A673 (cell line): ENCODE measurements around the gene SSR1.

Source experiments
- EZH2 ChIP-seq: fragments of 200-600 bp; sonication (generic); IDR thresholded peaks from 2 replicates; pipeline ENCODE4 v1.6.1; 2017; ENCODE audit warnings: borderline replicate concordance, low read depth, mild to moderate bottlenecking, mixed read lengths, antibody characterized with exemption, low read length; ENCODE audit not compliant: poor library complexity, severe bottlenecking
- TF ChIP-seq, protein P1 (sequence below): fragments of 300-800, 200-600 bp; sonication (generic); conservative IDR thresholded peaks from 2 replicates; pipeline ENCODE4 v1.5.1; 2017; ENCODE audit warnings: low read depth, mild to moderate bottlenecking, antibody characterized with exemption, low read length, moderate library complexity, mixed read lengths

DNA sequence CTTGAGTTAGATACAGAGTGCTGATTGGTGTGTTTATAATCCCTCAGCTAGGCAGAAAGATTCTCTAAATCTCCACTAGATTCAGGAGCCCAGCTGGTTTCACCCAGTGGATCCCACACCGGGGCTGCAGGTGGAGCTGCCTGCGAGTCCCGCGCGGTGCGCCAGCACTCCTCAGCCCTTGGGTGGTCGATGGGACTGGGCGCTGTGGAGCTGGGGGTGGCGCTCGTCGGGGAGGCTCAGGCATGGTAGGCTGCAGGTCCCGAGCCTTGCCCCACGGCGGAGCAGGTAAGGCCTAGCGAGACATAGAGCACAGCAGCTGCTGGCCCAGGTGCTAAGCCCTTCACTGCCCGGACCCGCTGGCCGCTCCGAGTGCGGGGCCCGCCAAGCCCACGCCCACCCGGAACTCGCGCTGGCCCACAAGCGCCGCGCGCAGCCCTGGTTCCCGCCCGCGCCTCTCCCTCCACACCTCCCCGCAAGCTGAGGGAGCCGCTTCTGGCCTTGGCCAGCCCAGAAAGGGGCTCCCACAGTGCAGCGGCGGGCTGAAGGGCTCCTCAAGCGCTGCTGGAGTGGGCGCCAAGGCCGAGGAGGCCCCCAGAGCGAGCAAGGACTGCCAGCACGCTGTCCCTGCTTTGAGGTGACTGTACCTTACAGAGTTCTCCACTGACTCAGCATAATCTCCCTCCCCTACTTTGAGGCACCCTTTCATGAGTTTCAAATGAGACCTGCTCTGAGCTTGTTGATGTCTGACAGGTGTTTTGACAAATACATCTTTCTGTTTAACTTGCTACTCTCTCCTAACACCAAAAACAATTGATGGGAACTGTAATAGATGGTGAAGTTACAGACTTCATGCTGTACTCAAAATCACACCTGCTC lies 3.9 kb upstream of the SSR1 start:
- TF ChIP-seq, protein P1, sequence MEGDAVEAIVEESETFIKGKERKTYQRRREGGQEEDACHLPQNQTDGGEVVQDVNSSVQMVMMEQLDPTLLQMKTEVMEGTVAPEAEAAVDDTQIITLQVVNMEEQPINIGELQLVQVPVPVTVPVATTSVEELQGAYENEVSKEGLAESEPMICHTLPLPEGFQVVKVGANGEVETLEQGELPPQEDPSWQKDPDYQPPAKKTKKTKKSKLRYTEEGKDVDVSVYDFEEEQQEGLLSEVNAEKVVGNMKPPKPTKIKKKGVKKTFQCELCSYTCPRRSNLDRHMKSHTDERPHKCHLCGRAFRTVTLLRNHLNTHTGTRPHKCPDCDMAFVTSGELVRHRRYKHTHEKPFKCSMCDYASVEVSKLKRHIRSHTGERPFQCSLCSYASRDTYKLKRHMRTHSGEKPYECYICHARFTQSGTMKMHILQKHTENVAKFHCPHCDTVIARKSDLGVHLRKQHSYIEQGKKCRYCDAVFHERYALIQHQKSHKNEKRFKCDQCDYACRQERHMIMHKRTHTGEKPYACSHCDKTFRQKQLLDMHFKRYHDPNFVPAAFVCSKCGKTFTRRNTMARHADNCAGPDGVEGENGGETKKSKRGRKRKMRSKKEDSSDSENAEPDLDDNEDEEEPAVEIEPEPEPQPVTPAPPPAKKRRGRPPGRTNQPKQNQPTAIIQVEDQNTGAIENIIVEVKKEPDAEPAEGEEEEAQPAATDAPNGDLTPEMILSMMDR: no peak
- no peak for TF ChIP-seq EZH2
